Coronary artery (tissue), 2 donors: ENCODE data around the gene FLYWCH1.

Experiments
- DNase-seq: peaks from one replicate; pipeline ENCODE4 v3.0.0-alpha.2; 2017; ENCODE audit warnings: low spot score
- H3K27ac ChIP-seq, 2 donors: fragments of 200-600 bp; sonication (generic); one replicate each; pipeline ENCODE4 v1.5.1; 2016 to 2019
- H3K4me3 ChIP-seq: fragments of 200-600 bp; sonication (generic); 2 replicates; pipeline ENCODE4 v1.5.1; 2016; ENCODE audit warnings: mild to moderate bottlenecking, moderate library complexity
- CTCF ChIP-seq: fragments of 200-600 bp; sonication (generic); IDR thresholded peaks from one replicate; pipeline ENCODE4 v1.5.1; 2019; ENCODE audit warnings: antibody characterized with exemption

The FLYWCH1 gene

GRCh38 chr16:2971134-2971984, 59.6 kb downstream of the FLYWCH1 start:
- no peak overlapping the region for H3K4me3 ChIP-seq
- H3K27ac ChIP-seq = no peak overlapping the region
- no peak for TF ChIP-seq CTCF
- no peak for DNase-seq

GRCh38 chr16:2971985-2972784, 60.5 kb downstream of the FLYWCH1 start:
- Histone ChIP-seq H3K27ac (no peak overlapping the region), H3K4me3 (no peak overlapping the region)
- no peak for TF ChIP-seq CTCF
- DNase-seq = no peak

GRCh38 chr16:2973093-2973492, 61.4 kb downstream of the FLYWCH1 start:
- Histone ChIP-seq H3K4me3 (no peak overlapping the region), H3K27ac (no peak overlapping the region)
- DNase-seq = no peak
- no peak for TF ChIP-seq CTCF

- DNase-seq = no peak
- TF ChIP-seq CTCF = no peak
- Histone ChIP-seq H3K27ac (no peak overlapping the region), H3K4me3 (no peak overlapping the region)
These were observed 62.0 kb downstream of the FLYWCH1 start for GRCh38 chr16:2973605-2974318.

GRCh38 chr16:2974319-2975056, 62.8 kb downstream of the FLYWCH1 start:
- no peak for TF ChIP-seq CTCF
- Histone ChIP-seq H3K27ac (no peak overlapping the region), H3K4me3 (no peak overlapping the region)
- DNase-seq = no peak

GRCh38 chr16:2975161-2975795, 63.5 kb downstream of the FLYWCH1 start:
- H3K27ac ChIP-seq = no peak overlapping the region
- no peak for TF ChIP-seq CTCF
- DNase-seq = no peak
- H3K4me3 ChIP-seq = no peak overlapping the region
